NCI-H510A (cell line): ENCODE results near the gene PSMB5.
A peak's percentile ranks its signal among the peaks of the same experiment; 100 is the strongest.
"Not testable (repeated sequence)": the region's sequence is repeated elsewhere in the genome, so short reads cannot be mapped to it uniquely, and the experiment has no call there.

Experiments
- DNase-seq: peaks from one replicate; lab custom pipeline; 2025; lab: John Stamatoyannopoulos, UW

PSMB5 gene

GRCh38 chr14:23015618-23016017 is 19.1 kb downstream of the PSMB5 start:
- no peak for DNase-seq

GRCh38 chr14:23013749-23014054 is 21.0 kb downstream of the PSMB5 start:
- DNase-seq: not testable (repeated sequence)

GRCh38 chr14:23013054-23013748 is 21.5 kb downstream of the PSMB5 start:
- no peak for DNase-seq

GRCh38 chr14:23009939-23010726 is 24.6 kb downstream of the PSMB5 start, which contains the start of gene C14orf93:
TSS of gene C14orf93 (minus strand) at chr14:23010143. CDS start at chr14:22999023, 11,120 bp downstream.
- peak; percentile 42 for DNase-seq

- DNase-seq: no peak
Observed at GRCh38 chr14:23009483-23009938, 25.2 kb downstream of the PSMB5 start.

GRCh38 chr14:23008831-23009230 is 25.9 kb downstream of the PSMB5 start:
- no peak for DNase-seq

- DNase-seq: peak; percentile 95
Observed at GRCh38 chr14:23006544-23007419, 27.9 kb downstream of the PSMB5 start.

- no peak for DNase-seq
Observed at GRCh38 chr14:23006188-23006534, 28.5 kb downstream of the PSMB5 start.

GRCh38 chr14:23005451-23006187 is 29.1 kb downstream of the PSMB5 start:
- DNase-seq: no peak

GRCh38 chr14:23004274-23004673 is 30.4 kb downstream of the PSMB5 start:
- DNase-seq: not testable (repeated sequence)

GRCh38 chr14:23002592-23002991 is 32.1 kb downstream of the PSMB5 start:
- DNase-seq: no peak

- DNase-seq: no peak
Observed at GRCh38 chr14:23000860-23001259, 33.8 kb downstream of the PSMB5 start.

- DNase-seq: no peak
Observed at GRCh38 chr14:22998329-22999012, 36.2 kb downstream of the PSMB5 start.

- DNase-seq: no peak
Observed at GRCh38 chr14:22997676-22998323, 36.9 kb downstream of the PSMB5 start.

GRCh38 chr14:22996768-22997654 is 37.7 kb downstream of the PSMB5 start:
- DNase-seq: no peak

- DNase-seq: no peak
Observed at GRCh38 chr14:22995889-22996625, 38.6 kb downstream of the PSMB5 start.

- DNase-seq: no peak
Observed at GRCh38 chr14:22994762-22995275, 39.9 kb downstream of the PSMB5 start.

GRCh38 chr14:22993517-22993916 is 41.2 kb downstream of the PSMB5 start:
- no peak for DNase-seq

- no peak for DNase-seq
Observed at GRCh38 chr14:22991852-22992251, 42.8 kb downstream of the PSMB5 start.
